ENCODE measurements around the gene FOXC2. TPM values are rescaled to one million over a fixed set of nuclear protein-coding genes. Genes with fewer than 3 reads are reported as not detected.

The FOXC2 gene
- total and polyA plus RNA-seq, 9 of the 15 experiments (the other 6 are each of a cell fraction or from before 2014, with no cell fraction given), result 0.01 to 0.11 (median 0.10) TPM; not detected in 5

DNA sequence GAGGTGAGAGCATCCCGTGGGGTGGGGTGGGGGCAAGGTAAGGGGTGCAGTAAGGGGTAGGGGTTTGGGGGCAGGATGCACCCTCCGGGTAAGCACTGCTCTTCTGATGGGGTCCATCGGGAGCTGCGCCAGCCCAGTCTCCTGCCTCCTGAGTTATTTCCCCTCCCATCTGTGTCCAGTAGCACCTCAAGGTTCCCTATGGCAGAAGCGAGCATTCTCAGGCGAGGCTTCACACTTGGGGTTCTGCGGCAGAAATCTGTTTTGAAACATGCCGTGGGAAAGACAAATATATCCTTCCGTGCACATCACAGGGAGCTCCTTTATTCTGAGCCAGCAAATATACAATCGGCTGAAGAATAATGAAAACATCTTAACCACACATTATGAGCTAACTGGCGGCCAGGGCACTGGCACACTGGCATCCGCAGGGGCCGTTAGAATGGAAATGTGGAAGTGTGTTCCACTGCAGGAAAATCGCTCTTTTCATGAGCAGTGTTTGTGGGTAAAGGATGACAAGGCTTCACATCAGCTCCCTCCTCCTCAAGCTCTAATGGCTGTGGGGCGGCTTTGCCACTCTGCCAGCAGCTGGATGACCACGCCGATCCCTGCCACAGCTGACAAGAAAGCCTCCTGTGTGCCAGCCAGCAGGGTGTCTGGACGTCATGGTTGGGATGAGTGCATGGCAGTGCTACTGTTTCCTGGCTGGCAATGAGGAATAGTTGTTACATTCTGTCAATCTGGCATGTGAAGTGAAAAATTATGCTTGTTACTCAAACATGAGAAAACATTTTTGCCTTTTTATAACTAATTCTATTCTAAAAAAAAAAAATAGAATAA lies 31.6 kb upstream of the FOXC2 start:
- Histone ChIP-seq H3K27ac (ENCODE audit: extremely low read depth, low read depth, low read length) (no peak overlapping the region), H3K4me2 (ENCODE audit: insufficient read depth, low read length) (no peak overlapping the region), H3K4me1 (replicated peaks in 1 of 2; ENCODE audit: control insufficient read depth in 2 of 2, insufficient read depth in 2 of 2, low read length in 2 of 2) (no peaks in the 10 kb centered on the region), H4K20me1 (replicated peaks; ENCODE audit: control insufficient read depth, insufficient read depth, low read length) (no peaks in the 10 kb centered on the region), H2AFZ (ENCODE audit: low read depth, low read length) (no peak overlapping the region), H3K9me3 (replicated peaks; ENCODE audit: control insufficient read depth, insufficient read depth, low read depth, low read length) (no peaks in the 10 kb centered on the region), H3K79me2 (ENCODE audit: control insufficient read depth, insufficient read depth, low read length) (no peaks in the 10 kb centered on the region), H3K36me3 (ENCODE audit: control insufficient read depth, insufficient read depth, low read length) (peaks cover 21% of the 10 kb centered on the region; the same call in 1 of the 3 replicates), H3K9ac (ENCODE audit: insufficient read depth in 1 of 2, low read depth in 2 of 2, low read length in 2 of 2) (0 out of 4 replicates have a peak overlapping the region, but pooled peaks of 1 of the 2 experiments have one; percentile 7), H3K9me1 (ENCODE audit: control insufficient read depth, insufficient read depth, low read length) (peaks cover 3% of the 10 kb centered on the region), H3K27me3 (ENCODE audit: control insufficient read depth in 2 of 2, insufficient read depth in 2 of 2, low read length in 2 of 2) (no peaks in the 10 kb centered on the region), H3K4me3 (no peak overlapping the region)
- ATAC-seq (no peak), DNase-seq (ENCODE audit: extremely low read depth in 1 of 4, low spot score in 3 of 4) (no peak), FAIRE-seq (no peak)
- ChIA-PET POLR2A (interaction anchor here (0.7 kb wide), 1 partner anchor 320 kb away, joined by 3 read pairs; no protein-coding TSS in a partner anchor), CTCF (ENCODE audit: low intra/inter-chr PET ratio) (no interaction called here)
- no TSS peak for BruUV-seq (replicated peaks)
- intact Hi-C loops (cut with micrococcal nuclease), result no loop called here
- in situ Hi-C loops (cut with MboI), result no loop called here
- WGBS (ENCODE audit: insufficient coverage, low coverage, missing lambda C conversion rate), result 78% methylated on average over 13 of the region's 18 CpGs
- TF ChIP-seq TRIM24 (IDR thresholded peaks at IDR 0.05) (no peak), RFX5 (IDR thresholded peaks at IDR 0.05; ENCODE audit: low read depth, low read length) (no peak), NEUROD1 (IDR thresholded peaks at IDR 0.05; ENCODE audit: borderline replicate concordance, low read depth, low read length, partially characterized antibody) (no peak), ZNF282 (CRISPR knock-in tag; IDR thresholded peaks at IDR 0.05) (no peak), DNMT1 (IDR thresholded peaks at IDR 0.05) (no peak), GATA2 (CRISPR knock-in tag; IDR thresholded peaks at IDR 0.05) (no peak), HDAC2 (IDR thresholded peaks at IDR 0.05) (no peak), TEAD1 (CRISPR knock-in tag; IDR thresholded peaks at IDR 0.05) (no peak), MTA2 (IDR thresholded peaks at IDR 0.05; ENCODE audit: low read depth) (no peak), ZNF696 (CRISPR knock-in tag; conservative IDR thresholded peaks at IDR 0.05) (no peak), HDGF (IDR thresholded peaks at IDR 0.05) (no peak), GATAD2B (IDR thresholded peaks at IDR 0.05; ENCODE audit: borderline replicate concordance) (no peak)
- TF ChIP-seq, protein P1, sequence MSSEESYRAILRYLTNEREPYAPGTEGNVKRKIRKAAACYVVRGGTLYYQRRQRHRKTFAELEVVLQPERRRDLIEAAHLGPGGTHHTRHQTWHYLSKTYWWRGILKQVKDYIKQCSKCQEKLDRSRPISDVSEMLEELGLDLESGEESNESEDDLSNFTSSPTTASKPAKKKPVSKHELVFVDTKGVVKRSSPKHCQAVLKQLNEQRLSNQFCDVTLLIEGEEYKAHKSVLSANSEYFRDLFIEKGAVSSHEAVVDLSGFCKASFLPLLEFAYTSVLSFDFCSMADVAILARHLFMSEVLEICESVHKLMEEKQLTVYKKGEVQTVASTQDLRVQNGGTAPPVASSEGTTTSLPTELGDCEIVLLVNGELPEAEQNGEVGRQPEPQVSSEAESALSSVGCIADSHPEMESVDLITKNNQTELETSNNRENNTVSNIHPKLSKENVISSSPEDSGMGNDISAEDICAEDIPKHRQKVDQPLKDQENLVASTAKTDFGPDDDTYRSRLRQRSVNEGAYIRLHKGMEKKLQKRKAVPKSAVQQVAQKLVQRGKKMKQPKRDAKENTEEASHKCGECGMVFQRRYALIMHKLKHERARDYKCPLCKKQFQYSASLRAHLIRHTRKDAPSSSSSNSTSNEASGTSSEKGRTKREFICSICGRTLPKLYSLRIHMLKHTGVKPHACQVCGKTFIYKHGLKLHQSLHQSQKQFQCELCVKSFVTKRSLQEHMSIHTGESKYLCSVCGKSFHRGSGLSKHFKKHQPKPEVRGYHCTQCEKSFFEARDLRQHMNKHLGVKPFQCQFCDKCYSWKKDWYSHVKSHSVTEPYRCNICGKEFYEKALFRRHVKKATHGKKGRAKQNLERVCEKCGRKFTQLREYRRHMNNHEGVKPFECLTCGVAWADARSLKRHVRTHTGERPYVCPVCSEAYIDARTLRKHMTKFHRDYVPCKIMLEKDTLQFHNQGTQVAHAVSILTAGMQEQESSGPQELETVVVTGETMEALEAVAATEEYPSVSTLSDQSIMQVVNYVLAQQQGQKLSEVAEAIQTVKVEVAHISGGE (CRISPR knock-in tag; IDR thresholded peaks at IDR 0.05), result no peak
